D721Med (cell line): ENCODE measurements around the gene UBE2R2.
"Not testable (repeated sequence)": the region's sequence is repeated elsewhere in the genome, so short reads cannot be mapped to it uniquely, and the experiment has no call there.

ENCODE experiments used
- DNase-seq: peaks from one replicate; pipeline ENCODE4 v3.0.0; 2011; ENCODE audit warnings: low spot score; ENCODE audit not compliant: insufficient read length
- FAIRE-seq: peaks from 2 replicates; lab custom pipeline; 2011; peaks lifted over from hg19 to GRCh38; lab: Jason Lieb, UNC
- TF ChIP-seq, protein P1 (sequence below): IDR thresholded peaks from 2 replicates; pipeline ENCODE4 v1.5.1; 2012; ENCODE audit warnings: mild to moderate bottlenecking, control low read depth; ENCODE audit not compliant: insufficient read depth; ENCODE audit errors: missing control alignments

The UBE2R2 gene

DNA sequence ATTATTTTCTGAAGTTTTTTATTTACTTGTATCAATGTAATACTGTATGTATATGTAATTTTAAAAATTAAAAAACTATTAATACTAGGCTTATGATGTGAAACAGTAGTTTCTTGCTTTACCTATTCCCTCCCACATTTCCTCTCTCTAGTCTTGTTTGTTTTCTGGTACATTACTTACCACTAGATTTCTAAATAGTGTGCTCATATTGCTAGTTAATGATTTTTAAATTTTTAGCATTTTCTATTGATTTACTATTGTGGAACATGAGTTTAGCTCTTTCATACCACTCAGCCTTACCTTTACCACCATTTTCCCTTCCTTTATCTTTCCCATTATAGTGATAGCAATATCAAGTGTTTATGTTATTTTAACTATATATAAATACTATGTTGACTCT lies 39.3 kb downstream of the UBE2R2 start:
- FAIRE-seq (no peak), DNase-seq (no peak)
- TF ChIP-seq, protein P1, sequence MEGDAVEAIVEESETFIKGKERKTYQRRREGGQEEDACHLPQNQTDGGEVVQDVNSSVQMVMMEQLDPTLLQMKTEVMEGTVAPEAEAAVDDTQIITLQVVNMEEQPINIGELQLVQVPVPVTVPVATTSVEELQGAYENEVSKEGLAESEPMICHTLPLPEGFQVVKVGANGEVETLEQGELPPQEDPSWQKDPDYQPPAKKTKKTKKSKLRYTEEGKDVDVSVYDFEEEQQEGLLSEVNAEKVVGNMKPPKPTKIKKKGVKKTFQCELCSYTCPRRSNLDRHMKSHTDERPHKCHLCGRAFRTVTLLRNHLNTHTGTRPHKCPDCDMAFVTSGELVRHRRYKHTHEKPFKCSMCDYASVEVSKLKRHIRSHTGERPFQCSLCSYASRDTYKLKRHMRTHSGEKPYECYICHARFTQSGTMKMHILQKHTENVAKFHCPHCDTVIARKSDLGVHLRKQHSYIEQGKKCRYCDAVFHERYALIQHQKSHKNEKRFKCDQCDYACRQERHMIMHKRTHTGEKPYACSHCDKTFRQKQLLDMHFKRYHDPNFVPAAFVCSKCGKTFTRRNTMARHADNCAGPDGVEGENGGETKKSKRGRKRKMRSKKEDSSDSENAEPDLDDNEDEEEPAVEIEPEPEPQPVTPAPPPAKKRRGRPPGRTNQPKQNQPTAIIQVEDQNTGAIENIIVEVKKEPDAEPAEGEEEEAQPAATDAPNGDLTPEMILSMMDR = no peak

DNA sequence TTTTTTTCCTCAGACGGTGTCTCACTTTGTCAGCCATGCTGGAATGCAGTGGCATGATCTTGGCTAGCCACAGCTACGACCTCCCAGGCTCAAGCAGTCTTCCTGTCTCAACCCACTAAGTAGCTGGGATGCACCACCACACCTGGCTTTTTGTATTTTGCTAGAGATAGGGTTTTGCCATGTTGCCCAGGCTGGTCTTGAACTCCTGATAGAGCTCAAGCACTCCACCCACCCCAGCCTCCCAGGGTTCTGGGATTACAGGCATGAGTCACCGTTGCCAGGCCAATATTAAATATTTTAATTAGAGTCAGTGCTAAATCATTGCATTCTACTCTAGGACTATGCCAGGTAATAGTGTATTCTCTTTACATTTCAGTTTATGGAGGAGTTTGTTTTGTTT lies 41.5 kb downstream of the UBE2R2 start:
- no peak for DNase-seq
- FAIRE-seq = no peak
- TF ChIP-seq, protein P1 = no peak

DNA sequence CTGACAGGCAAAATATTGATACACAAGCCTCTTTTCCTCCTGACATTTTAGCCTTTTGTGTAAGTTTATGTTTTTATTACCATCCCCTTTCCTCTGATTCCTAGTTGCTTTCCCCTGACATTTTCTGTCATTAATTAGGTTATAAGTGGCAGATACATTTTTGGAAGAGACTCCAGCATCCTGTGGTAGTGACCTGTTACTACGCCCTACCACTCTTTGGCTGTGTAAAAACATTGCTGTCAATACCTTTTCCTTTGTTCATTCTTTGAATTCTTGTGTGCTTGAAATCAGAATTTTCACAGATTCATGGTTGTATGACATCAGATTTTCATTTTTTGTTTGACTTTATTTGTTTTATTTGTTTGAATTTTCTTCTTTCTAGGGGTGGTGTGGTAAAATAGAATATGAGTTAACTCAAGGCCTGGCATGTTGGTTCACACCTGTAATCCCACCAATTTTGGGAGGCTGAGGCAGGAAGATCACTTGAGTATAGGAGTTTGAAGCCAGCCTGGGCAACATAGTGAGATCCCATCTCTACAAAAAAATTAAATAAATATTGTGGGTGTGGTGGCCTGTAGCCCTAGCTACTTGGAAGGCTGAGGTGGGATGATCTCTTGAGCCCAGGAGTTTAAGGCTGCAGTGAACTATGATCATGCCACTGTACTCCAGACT lies 43.4 kb downstream of the UBE2R2 start:
- FAIRE-seq (no peak), DNase-seq (no peak)
- TF ChIP-seq, protein P1 = no peak

GRCh38 chr9:33861917-33862453 lies 45.0 kb downstream of the UBE2R2 start:
- DNase-seq = no peak
- no peak for FAIRE-seq
- TF ChIP-seq, protein P1 = no peak

- not testable (repeated sequence) for DNase-seq, FAIRE-seq
Observed at GRCh38 chr9:33863027-33863426, 46.1 kb downstream of the UBE2R2 start.

- FAIRE-seq = no peak
- TF ChIP-seq, protein P1 = no peak
- no peak for DNase-seq
Observed at GRCh38 chr9:33867747-33868439, 50.9 kb downstream of the UBE2R2 start.

DNA sequence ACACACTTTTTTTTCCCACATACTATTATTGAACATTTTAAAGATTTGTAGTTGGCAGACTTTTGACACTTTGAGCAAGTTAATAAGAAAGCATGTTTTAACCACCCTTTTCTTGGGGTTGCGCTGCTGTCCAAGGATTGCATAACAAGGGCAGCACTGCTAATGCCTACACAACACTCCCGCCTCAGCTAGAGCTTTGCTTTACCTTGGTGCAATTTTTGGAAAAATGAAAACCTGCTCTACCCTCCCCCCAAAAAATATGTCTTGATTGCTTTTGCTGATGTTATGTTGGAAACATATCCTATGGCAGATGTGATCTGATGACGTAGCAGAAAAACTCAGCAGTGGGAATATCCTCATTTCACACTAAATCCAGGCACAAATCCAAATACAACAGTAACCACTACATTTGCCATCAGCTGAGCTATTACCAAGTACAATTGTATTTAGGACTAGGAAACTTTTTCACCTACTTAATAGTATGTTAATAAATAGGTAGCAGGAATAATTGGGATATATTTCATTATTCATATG lies 51.5 kb downstream of the UBE2R2 start:
- TF ChIP-seq, protein P1 = no peak
- DNase-seq = no peak
- FAIRE-seq = no peak

- FAIRE-seq, DNase-seq: not testable (repeated sequence)
Observed at GRCh38 chr9:33869243-33869642, 52.3 kb downstream of the UBE2R2 start.
